Natural killer cell (primary cell): ENCODE measurements around the gene RERE. TPM values are rescaled to one million over a fixed set of nuclear protein-coding genes. Genes with fewer than 3 reads are reported as not detected.
A peak's percentile ranks its signal among the peaks of the same experiment; 100 is the strongest.
"Not testable (repeated sequence)": the region's sequence is repeated elsewhere in the genome, so short reads cannot be mapped to it uniquely, and the experiment has no call there.

Source experiments
- ATAC-seq, 3 donors: fragments of 150-1000 bp in 2 of 3; fragments of 200-7000 bp in 1 of 3; cut with Tn5 transposase; 1 replicate in 1 of 3; 2 replicates in 2 of 3; pipeline ENCODE4 v1.10.0; 2021; ENCODE audit warnings: mild to moderate bottlenecking in 2 of 3, moderate library complexity in 2 of 3
- DNase-seq, 2 donors: peaks; one replicate each; pipeline versions ENCODE4 v3.0.0 to v3.0.0-alpha.2; 2013 to 2021; ENCODE audit warnings: mixed read lengths in 1 of 2
- H3K27ac ChIP-seq: one replicate; pipeline ENCODE4 v1.5.1; 2013; ENCODE audit warnings: mild to moderate bottlenecking, low read length
- H3K27me3 ChIP-seq: one replicate; pipeline ENCODE4 v1.6.1; 2013; ENCODE audit warnings: low read length; ENCODE audit not compliant: control insufficient read depth, insufficient read depth
- H3K36me3 ChIP-seq: one replicate; pipeline ENCODE4 v1.6.1; 2013; ENCODE audit warnings: low read length; ENCODE audit not compliant: control insufficient read depth, insufficient read depth
- H3K4me1 ChIP-seq: one replicate; pipeline ENCODE4 v1.6.1; 2013; ENCODE audit warnings: low read length; ENCODE audit not compliant: control insufficient read depth, insufficient read depth
- H3K4me3 ChIP-seq: one replicate; pipeline ENCODE4 v1.5.1; 2013; ENCODE audit warnings: low read length
- H3K9me3 ChIP-seq: one replicate; pipeline ENCODE4 v1.6.1; 2013; ENCODE audit warnings: low read length; ENCODE audit not compliant: control insufficient read depth, insufficient read depth
- H3K27ac Mint-ChIP-seq, 2 donors: one replicate each; pipeline ENCODE4 v1.8.0; 2022; ENCODE audit warnings: mild to moderate bottlenecking in 2 of 2, mixed read lengths in 2 of 2, moderate library complexity in 1 of 2
- H3K27me3 Mint-ChIP-seq, 2 donors: one replicate each; pipeline ENCODE4 v1.8.0; 2022; ENCODE audit warnings: low read depth in 2 of 2, mixed read lengths in 2 of 2
- H3K36me3 Mint-ChIP-seq: one replicate; pipeline ENCODE4 v1.8.0; 2022; ENCODE audit warnings: mixed read lengths
- H3K4me1 Mint-ChIP-seq, 2 donors: one replicate each; pipeline ENCODE4 v1.8.0; 2022; ENCODE audit warnings: mixed read lengths in 2 of 2
- H3K4me3 Mint-ChIP-seq: one replicate; pipeline ENCODE4 v1.8.0; 2022; ENCODE audit warnings: mild to moderate bottlenecking, moderate library complexity, mixed read lengths
- H3K9me3 Mint-ChIP-seq, 2 donors: one replicate each; pipeline ENCODE4 v1.8.0; 2022; ENCODE audit warnings: mixed read lengths in 2 of 2
- WGBS: methylation state at CpG from one replicate; pipeline ENCODE4 v1.1.7; 2013; ENCODE audit warnings: missing lambda C conversion rate; ENCODE audit not compliant: insufficient coverage; 5-methylcytosine and 5-hydroxymethylcytosine counted together
- intact Hi-C: fragments of 100-400 bp; cut with micrococcal nuclease; formaldehyde crosslinking; loops from one replicate; pipeline ENCODE4 v1.14.2; 2022
- total RNA-seq, 4 donors: library from RNA; stranded (reverse); fragments of 120-200 nt in 1 of 4; gene quantifications; one replicate each; pipeline versions ENCODE4 v1.2.3 to v1.2.4, GENCODE V29; 2013 to 2022
- TF ChIP-seq, protein P1 (sequence below): fragments of 200-600 bp; IDR thresholded peaks from one replicate; pipeline ENCODE4 v1.8.0; 2022; ENCODE audit warnings: antibody characterized with exemption

The RERE gene
- total RNA-seq, 3 donors from 2014 or later (not counting 1 experiment from before 2014, with no cell fraction given): 67.7 to 76.0 (median 73.0) TPM

DNA sequence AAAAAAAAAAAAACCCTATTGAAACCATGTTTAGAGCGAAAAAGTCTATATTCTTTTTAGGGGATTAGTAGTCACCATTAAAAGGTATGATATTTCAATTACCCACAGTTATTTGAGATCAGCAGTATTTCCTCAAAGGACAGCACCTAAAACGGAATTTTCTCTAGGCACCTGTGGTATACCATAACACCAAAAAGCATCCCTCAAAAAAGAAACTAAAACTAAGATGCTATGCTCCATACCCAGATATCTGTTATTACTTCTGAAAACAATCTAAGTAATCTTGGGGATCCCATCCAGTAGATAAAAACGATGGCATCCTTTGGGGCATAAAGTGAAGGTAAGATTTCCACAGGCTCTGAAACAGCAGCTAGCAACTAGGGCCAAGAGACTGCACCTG lies 89.0 kb downstream of the RERE start:
- H3K9me3 ChIP-seq: peaks cover 2% of the 10 kb centered on the region
- peaks cover 3% of the 10 kb centered on the region for H3K4me1 ChIP-seq
- intact Hi-C loops: no loop called here
- H3K27ac Mint-ChIP-seq: peak overlapping the region in 1 of 2 donors; percentile 19
- ATAC-seq (peak in 1 of 3 donors; percentile 42), DNase-seq (no peak)
- H3K27ac ChIP-seq: no peak overlapping the region
- H3K27me3 ChIP-seq: no peaks in the 10 kb centered on the region
- H3K9me3 Mint-ChIP-seq: peaks cover 0 to 4% of the 10 kb centered on the region in 2 donors
- WGBS: 56% methylated on average over 2 of the region's 3 CpGs
- no peak overlapping the region for H3K4me3 Mint-ChIP-seq
- H3K27me3 Mint-ChIP-seq: no peaks in the 10 kb centered on the region
- H3K4me3 ChIP-seq: no peak overlapping the region
- TF ChIP-seq, protein P1, sequence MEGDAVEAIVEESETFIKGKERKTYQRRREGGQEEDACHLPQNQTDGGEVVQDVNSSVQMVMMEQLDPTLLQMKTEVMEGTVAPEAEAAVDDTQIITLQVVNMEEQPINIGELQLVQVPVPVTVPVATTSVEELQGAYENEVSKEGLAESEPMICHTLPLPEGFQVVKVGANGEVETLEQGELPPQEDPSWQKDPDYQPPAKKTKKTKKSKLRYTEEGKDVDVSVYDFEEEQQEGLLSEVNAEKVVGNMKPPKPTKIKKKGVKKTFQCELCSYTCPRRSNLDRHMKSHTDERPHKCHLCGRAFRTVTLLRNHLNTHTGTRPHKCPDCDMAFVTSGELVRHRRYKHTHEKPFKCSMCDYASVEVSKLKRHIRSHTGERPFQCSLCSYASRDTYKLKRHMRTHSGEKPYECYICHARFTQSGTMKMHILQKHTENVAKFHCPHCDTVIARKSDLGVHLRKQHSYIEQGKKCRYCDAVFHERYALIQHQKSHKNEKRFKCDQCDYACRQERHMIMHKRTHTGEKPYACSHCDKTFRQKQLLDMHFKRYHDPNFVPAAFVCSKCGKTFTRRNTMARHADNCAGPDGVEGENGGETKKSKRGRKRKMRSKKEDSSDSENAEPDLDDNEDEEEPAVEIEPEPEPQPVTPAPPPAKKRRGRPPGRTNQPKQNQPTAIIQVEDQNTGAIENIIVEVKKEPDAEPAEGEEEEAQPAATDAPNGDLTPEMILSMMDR: no peak
- H3K4me1 Mint-ChIP-seq: peaks cover 9 to 19% of the 10 kb centered on the region in 2 donors
- H3K36me3 Mint-ChIP-seq: no peaks in the 10 kb centered on the region
- no peaks in the 10 kb centered on the region for H3K36me3 ChIP-seq

DNA sequence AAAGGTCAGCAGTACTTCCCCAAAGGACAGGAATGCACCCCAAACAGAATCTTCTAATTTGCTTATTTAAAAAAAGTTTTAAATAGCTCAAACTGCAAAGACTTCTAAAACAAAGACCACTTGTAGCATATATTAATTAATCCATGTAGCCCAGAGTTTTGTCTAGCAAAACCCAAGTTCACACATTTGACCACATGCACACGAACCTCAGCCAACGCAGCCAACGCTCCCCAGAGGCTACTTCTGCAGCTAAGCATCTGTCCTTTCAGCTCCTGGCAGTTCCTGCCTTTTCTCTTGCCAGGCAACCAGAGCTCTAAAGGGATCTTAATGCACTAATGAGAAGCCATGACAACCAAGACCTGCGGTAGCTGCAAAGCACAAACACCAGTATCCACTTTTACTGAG lies 89.6 kb downstream of the RERE start:
- H3K9me3 ChIP-seq: peaks cover 2% of the 10 kb centered on the region
- TF ChIP-seq, protein P1: no peak
- Mint-ChIP-seq H3K9me3 (peaks cover 0 to 4% of the 10 kb centered on the region in 2 donors), H3K27ac (peak overlapping the region in 1 of 2 donors; percentile 19), H3K36me3 (no peaks in the 10 kb centered on the region), H3K4me3 (no peak overlapping the region), H3K4me1 (peaks cover 9 to 21% of the 10 kb centered on the region in 2 donors), H3K27me3 (no peaks in the 10 kb centered on the region)
- peaks cover 3% of the 10 kb centered on the region for H3K4me1 ChIP-seq
- DNase-seq: no peak
- no peak for ATAC-seq
- H3K27ac ChIP-seq: no peak overlapping the region
- intact Hi-C loops: no loop called here
- H3K27me3 ChIP-seq: no peaks in the 10 kb centered on the region
- no peaks in the 10 kb centered on the region for H3K36me3 ChIP-seq
- 34% methylated on average over 4 of the region's 4 CpGs for WGBS
- no peak overlapping the region for H3K4me3 ChIP-seq

GRCh38 chr1:8727316-8727715 lies 90.1 kb downstream of the RERE start:
- H3K36me3 Mint-ChIP-seq, H3K36me3 ChIP-seq, H3K27ac Mint-ChIP-seq, intact Hi-C loops, H3K4me3 ChIP-seq, H3K9me3 Mint-ChIP-seq, ATAC-seq, DNase-seq, H3K27me3 ChIP-seq, H3K4me1 ChIP-seq, H3K27me3 Mint-ChIP-seq, H3K4me3 Mint-ChIP-seq, H3K9me3 ChIP-seq, H3K27ac ChIP-seq: not testable (repeated sequence)
- H3K4me1 Mint-ChIP-seq: peaks cover 9 to 24% of the 10 kb centered on the region in 2 donors
- 96% methylated on average over 13 of the region's 14 CpGs for WGBS

- H3K4me3 ChIP-seq, H3K27me3 ChIP-seq, H3K9me3 Mint-ChIP-seq, H3K27ac Mint-ChIP-seq, H3K27ac ChIP-seq, H3K9me3 ChIP-seq, H3K36me3 ChIP-seq, H3K27me3 Mint-ChIP-seq, H3K4me1 ChIP-seq, ATAC-seq, DNase-seq, H3K36me3 Mint-ChIP-seq, H3K4me3 Mint-ChIP-seq: not testable (repeated sequence)
- intact Hi-C loops: loop anchor here (1.0 kb wide), 1 partner anchor 165 kb away; no protein-coding TSS in a partner anchor
- peaks cover 14 to 29% of the 10 kb centered on the region in 2 donors for H3K4me1 Mint-ChIP-seq
- WGBS: 82% methylated on average over 6 of the region's 7 CpGs
Measured at GRCh38 chr1:8726801-8727186, 90.6 kb downstream of the RERE start.
